Activated T-cell treated with anti-CD3 and anti-CD28 coated beads, Interleukin-2, amount 50 U/mL, for 24 hours (primary cell): Measurements from ENCODE around the gene EHBP1L1.
A peak's percentile ranks its signal among the peaks of the same experiment; 100 is the strongest.

ENCODE experiments used
- DNase-seq: peaks from one replicate; pipeline ENCODE4 v3.0.0-alpha.2; 2020
- H3K27ac Mint-ChIP-seq: 2 replicates; pipeline ENCODE4 v1.8.0; 2020; ENCODE audit warnings: mild to moderate bottlenecking, mixed read lengths
- H3K27me3 Mint-ChIP-seq: 2 replicates; pipeline ENCODE4 v1.8.0; 2020; ENCODE audit warnings: mixed read lengths
- H3K36me3 Mint-ChIP-seq: 2 replicates; pipeline ENCODE4 v1.8.0; 2020; ENCODE audit warnings: low read depth, mixed read lengths
- H3K4me1 Mint-ChIP-seq: 2 replicates; pipeline ENCODE4 v1.8.0; 2020; ENCODE audit warnings: low read depth, mixed read lengths
- H3K4me3 Mint-ChIP-seq: 2 replicates; pipeline ENCODE4 v1.8.0; 2020; ENCODE audit warnings: mild to moderate bottlenecking, moderate library complexity, mixed read lengths
- H3K9me3 Mint-ChIP-seq: 2 replicates; pipeline ENCODE4 v1.8.0; 2020; ENCODE audit warnings: mixed read lengths

The EHBP1L1 gene

DNA sequence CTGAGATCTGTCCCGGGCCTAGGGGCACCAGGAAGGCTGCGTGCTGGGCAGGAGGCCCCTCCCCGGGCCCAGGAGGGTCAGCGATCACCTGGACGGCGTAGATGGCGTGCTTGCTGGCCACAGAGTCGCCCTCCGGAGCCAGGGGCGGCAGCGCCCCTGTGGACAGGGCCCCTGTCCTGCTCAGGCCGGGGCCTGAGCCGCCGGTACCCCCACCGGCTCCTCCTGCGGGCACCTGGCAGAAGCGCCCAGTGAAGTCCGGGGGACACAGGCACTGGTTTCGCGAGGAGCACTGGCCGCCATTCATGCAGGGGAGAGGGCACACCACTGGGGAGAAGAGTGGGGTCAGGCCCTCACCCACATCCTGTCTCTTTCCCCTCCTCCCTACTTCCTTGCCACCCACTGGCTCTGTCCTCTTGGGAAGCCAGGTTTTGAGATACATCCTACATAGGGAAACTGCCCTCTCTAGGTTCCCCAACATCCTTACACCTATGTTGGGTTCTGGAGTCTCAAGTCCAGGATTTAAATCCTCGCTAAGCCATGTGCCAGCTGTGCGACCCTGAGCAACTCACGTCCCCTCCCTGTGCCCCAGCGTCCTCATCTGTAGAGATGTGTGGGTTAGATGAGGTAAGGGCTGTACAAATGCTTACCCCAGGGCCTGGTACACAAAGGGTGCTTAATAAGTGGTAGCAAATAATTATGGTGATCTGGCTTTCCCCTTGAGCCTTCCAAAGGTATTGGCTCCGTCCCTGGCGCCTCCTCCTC, 21.6 kb upstream of the EHBP1L1 start:
- Mint-ChIP-seq H3K4me1 (peaks cover 61% of the 10 kb centered on the region), H3K27ac (peak overlapping the region; percentile 87), H3K27me3 (no peaks in the 10 kb centered on the region), H3K4me3 (peak overlapping the region; percentile 57), H3K9me3 (no peaks in the 10 kb centered on the region), H3K36me3 (peaks cover 19% of the 10 kb centered on the region)
- DNase-seq: no peak

GRCh38 chr11:65554842-65555430, 20.9 kb upstream of the EHBP1L1 start:
- Mint-ChIP-seq H3K4me3 (peak overlapping the region; percentile 57), H3K27me3 (no peaks in the 10 kb centered on the region), H3K9me3 (no peaks in the 10 kb centered on the region), H3K36me3 (peaks cover 15% of the 10 kb centered on the region), H3K4me1 (peaks cover 68% of the 10 kb centered on the region), H3K27ac (peak overlapping the region; percentile 87)
- DNase-seq: no peak

DNA sequence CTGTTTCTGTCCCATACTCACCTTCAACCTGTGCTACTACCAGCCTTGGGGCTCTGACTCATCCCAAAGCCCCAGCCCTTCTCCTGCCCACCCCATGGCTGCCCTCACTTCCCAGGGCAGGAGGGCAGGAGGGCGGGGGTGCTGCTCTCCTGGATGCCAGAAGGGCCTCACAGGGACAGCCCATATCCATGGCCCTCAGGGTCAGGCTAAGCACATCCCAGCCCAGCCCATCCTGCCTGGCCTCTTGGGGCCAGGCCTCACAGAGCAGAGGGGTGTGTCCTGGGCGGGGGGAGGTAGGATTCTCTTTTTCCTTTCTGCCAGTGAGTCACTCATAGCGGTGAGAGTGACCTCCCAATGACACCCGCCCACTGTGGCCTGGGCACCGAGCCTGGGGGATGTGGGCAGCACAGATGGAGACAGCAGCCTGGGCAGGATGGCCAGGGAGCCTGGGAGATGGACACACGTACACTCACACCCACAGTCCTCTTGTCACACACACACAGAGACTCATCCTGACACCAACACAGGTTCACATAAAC, 20.1 kb upstream of the EHBP1L1 start:
- Mint-ChIP-seq H3K4me1 (peaks cover 76% of the 10 kb centered on the region), H3K9me3 (no peaks in the 10 kb centered on the region), H3K36me3 (peaks cover 13% of the 10 kb centered on the region), H3K4me3 (peak overlapping the region; percentile 84), H3K27ac (peak overlapping the region; percentile 88), H3K27me3 (no peaks in the 10 kb centered on the region)
- DNase-seq: peak; percentile 55

- peak overlapping the region; percentile 84 for H3K4me3 Mint-ChIP-seq
- DNase-seq: no peak
- no peaks in the 10 kb centered on the region for H3K9me3 Mint-ChIP-seq
- H3K27me3 Mint-ChIP-seq: no peaks in the 10 kb centered on the region
- peaks cover 76% of the 10 kb centered on the region for H3K4me1 Mint-ChIP-seq
- H3K36me3 Mint-ChIP-seq: peaks cover 4% of the 10 kb centered on the region
- H3K27ac Mint-ChIP-seq: peak overlapping the region; percentile 92
Measured at GRCh38 chr11:65556470-65557279, 19.2 kb upstream of the EHBP1L1 start.

DNA sequence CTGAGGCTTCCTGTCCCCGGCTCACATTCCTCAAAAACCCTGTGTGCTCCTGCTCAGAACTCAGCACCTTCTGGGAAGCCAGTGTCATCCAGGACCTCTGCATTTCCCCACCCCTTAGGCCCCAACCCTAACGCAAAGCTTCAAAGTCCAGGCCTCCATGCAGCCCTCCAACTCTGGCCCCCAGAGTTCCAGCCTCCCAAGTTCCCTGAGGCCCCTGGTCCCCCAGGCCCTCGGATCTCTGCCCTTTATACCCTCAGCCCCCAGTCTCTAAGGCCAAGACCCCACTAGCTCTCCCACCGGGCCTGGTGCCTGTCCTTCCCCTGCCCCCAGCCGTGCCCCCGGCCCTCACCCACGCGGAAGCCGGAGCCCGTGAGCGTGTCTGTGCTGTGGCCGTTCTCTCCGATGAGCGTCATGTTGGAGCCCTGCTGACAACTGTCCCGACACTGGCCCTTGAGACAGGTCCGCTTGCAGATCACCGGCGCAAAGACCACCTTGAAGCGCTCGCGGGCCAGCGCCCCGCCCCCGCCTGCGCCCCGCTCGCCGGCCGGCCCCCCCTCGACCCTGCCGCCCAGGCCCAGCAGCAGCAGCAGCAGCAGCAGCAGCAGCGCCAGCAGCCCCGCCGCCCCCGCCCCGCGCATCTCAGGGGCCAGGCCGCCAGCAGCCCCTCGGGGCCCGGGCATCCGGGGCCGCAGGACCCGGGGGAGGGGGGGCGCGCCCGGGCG, 18.4 kb upstream of the EHBP1L1 start:
- Mint-ChIP-seq H3K36me3 (no peaks in the 10 kb centered on the region), H3K27ac (peak overlapping the region; percentile 92), H3K9me3 (no peaks in the 10 kb centered on the region), H3K4me1 (peaks cover 73% of the 10 kb centered on the region), H3K27me3 (no peaks in the 10 kb centered on the region), H3K4me3 (peak overlapping the region; percentile 84)
- peak; percentile 64 for DNase-seq

DNA sequence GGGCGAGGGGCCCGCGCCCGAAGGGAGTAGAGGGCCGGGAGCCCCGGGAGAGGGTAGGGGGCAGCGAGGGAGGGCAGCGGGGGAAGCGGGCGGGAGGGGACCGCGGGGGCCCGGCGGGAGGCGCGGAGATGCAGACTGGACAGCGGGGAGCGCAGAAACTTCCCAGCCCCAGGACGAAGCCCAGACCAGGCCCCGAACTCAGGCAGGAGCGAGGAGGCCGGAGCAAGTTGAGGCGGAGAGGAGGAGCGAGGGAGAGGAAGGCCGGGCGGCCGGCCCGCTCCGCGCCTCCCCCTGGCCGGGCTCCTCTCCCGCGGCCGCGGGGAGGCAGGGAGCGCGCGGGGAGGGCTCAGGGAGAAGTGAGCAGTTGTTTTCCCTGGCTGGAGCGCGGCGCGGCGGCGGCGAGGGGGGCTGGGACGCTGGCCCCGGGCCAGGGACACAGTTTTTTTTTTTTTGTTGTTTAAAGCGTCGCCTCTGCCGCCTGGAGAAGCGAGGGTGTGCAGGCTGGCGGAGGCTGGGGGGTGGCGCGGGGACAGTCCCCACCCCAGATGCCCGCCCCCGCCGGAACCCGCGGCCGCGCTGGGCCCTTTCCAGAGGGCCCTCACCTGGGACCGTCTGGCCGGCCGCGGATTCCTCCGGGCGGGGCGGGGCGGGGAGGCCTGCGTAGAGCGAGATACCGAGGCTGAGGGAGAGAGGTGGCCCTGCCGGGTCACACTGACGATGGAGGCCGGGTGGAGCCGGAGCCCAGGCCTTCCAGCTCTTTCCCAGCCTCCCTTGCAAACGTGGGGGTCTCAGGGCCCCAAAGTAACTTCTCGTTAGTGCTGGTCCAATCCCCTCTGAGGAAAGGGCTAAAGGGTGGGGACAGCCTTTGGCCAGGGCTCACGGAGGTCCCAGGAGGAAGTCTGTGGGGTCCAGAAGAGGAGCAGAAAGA, 17.6 kb upstream of the EHBP1L1 start, which contains the start of gene LTBP3:
LTBP3 (minus strand) TSS at position 358 of the 928 bp plus-strand sequence. CDS start 400 bp downstream, outside the sequence.
- Mint-ChIP-seq H3K4me3 (peak within 1 kb of the TSS; percentile 84), H3K36me3 (no peaks in the 10 kb centered on the region), H3K27ac (peak within 1 kb of the TSS; percentile 92), H3K27me3 (no peaks in the 10 kb centered on the region), H3K4me1 (peaks cover 67% of the 10 kb centered on the region), H3K9me3 (no peaks in the 10 kb centered on the region)
- DNase-seq: peak; percentile 67

DNA sequence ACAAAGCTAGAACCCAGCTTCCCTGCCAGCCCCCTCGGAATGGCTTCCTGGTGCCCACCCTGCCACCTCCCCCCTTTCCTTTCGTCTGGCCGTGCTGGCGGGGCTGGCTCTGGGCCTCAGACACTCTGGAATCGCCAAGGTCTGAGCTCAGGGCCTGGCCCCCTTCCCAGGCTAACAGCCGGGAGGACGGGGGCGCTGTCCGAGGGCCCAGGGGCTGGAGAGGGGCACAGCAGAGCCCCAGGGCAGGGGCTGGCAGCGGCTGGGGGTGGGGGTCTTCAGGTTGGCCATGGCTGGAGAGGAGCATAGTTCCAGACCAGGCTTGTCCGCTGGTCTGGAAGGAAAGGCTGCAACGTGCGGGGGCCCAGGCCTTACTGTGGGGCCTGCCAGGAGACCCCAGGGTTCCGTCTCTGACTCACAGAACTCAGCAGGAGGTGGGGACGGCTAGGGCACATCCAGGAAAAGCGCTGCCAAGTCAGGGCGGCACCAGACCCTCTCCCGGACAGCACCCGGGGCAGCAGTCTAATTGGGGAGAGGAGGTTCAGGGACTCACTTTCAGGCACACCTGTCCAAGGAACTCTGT, 16.8 kb upstream of the EHBP1L1 start:
- peak overlapping the region; percentile 87 for H3K27ac Mint-ChIP-seq
- H3K9me3 Mint-ChIP-seq: no peaks in the 10 kb centered on the region
- no peaks in the 10 kb centered on the region for H3K27me3 Mint-ChIP-seq
- peak overlapping the region; percentile 63 for H3K4me3 Mint-ChIP-seq
- DNase-seq: no peak
- no peaks in the 10 kb centered on the region for H3K36me3 Mint-ChIP-seq
- H3K4me1 Mint-ChIP-seq: peaks cover 69% of the 10 kb centered on the region

DNA sequence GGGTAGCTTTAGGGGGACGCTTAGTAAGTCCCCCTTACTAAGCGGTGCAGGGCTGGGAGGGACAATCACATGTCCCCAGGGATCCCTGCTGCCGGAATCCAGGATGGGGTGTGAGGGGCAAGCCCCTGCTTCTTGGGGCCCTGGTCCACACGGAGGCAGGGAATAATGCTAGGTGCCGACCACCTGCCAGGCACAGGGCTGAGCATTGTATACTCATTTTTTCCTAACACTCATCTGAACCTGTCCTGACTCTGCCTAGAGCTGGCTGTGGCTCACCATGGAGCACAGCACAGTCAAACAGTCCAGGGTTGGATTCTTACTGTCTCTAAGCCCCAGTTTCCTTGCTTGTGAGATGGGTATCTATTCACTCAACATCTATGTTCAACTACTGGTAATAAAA, 16.3 kb upstream of the EHBP1L1 start:
- peak overlapping the region; percentile 76 for H3K27ac Mint-ChIP-seq

GRCh38 chr11:65559951-65560537, 15.8 kb upstream of the EHBP1L1 start:
- Mint-ChIP-seq H3K27ac (peak overlapping the region; percentile 76), H3K4me1 (peaks cover 64% of the 10 kb centered on the region), H3K4me3 (no peak overlapping the region), H3K27me3 (no peaks in the 10 kb centered on the region), H3K9me3 (no peaks in the 10 kb centered on the region), H3K36me3 (no peaks in the 10 kb centered on the region)
- no peak for DNase-seq

More for the DNA sequence above, 16.3 kb upstream of the EHBP1L1 start:
- peaks cover 66% of the 10 kb centered on the region for H3K4me1 Mint-ChIP-seq
- H3K9me3 Mint-ChIP-seq: no peaks in the 10 kb centered on the region
- DNase-seq: no peak
- no peaks in the 10 kb centered on the region for H3K27me3 Mint-ChIP-seq
- no peaks in the 10 kb centered on the region for H3K36me3 Mint-ChIP-seq
- H3K4me3 Mint-ChIP-seq: peak overlapping the region; percentile 38

DNA sequence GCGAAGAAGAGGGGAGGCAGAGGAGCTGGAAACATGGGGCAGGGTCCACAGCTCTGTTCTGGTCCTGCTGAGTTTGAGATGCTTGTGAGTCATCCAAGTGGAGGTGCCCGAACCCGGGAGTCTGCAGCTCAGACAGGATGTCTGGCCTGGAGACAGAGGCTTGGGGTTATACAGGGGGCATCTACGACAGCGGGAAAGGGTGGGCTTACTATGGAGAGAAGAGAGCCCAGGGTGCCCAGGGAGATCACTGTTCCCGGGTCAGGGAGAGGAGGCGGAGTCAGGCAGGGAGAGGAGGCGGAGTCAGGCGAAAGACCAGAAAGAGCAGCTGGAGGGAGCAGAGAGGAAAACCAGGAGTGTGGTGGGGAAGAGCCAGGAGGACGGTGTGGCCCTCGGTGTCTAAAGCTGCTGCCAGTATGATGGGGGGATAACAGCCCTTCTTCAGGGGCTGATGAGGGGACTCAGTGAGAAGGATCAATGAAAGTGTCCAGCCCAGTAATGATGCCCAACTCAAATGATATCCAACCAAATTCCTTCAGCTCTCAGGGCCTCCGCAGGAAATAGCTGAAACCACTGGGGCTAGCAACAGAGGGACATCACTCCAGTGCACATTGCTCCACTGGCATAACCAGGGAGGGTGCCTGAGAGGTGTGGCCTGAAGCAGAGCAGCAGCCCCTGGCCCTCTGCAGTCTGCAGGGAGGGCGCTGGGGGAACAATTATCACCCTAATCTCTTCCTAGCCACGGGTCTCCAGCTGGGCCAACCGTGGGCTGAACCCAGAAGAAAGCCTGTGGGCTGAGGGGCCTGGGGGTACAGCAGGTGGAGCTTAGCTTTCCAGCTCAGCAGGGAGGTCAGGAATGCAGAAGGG, 15.1 kb upstream of the EHBP1L1 start:
- Mint-ChIP-seq H3K9me3 (no peaks in the 10 kb centered on the region), H3K4me1 (peaks cover 64% of the 10 kb centered on the region), H3K27me3 (no peaks in the 10 kb centered on the region), H3K27ac (peak overlapping the region; percentile 76), H3K36me3 (no peaks in the 10 kb centered on the region), H3K4me3 (no peak overlapping the region)
- DNase-seq: no peak

- no peaks in the 10 kb centered on the region for H3K27me3 Mint-ChIP-seq
- no peak overlapping the region for H3K4me3 Mint-ChIP-seq
- peaks cover 64% of the 10 kb centered on the region for H3K4me1 Mint-ChIP-seq
- H3K9me3 Mint-ChIP-seq: no peaks in the 10 kb centered on the region
- peak overlapping the region; percentile 35 for H3K27ac Mint-ChIP-seq
- no peaks in the 10 kb centered on the region for H3K36me3 Mint-ChIP-seq
- DNase-seq: no peak
Measured at GRCh38 chr11:65562020-65562419, 13.8 kb upstream of the EHBP1L1 start.

GRCh38 chr11:65562788-65563187, 13.1 kb upstream of the EHBP1L1 start:
- Mint-ChIP-seq H3K36me3 (no peaks in the 10 kb centered on the region), H3K27me3 (no peaks in the 10 kb centered on the region), H3K4me1 (peaks cover 62% of the 10 kb centered on the region), H3K4me3 (no peak overlapping the region), H3K27ac (peak overlapping the region; percentile 40), H3K9me3 (no peaks in the 10 kb centered on the region)
- no peak for DNase-seq
